Limb (tissue), 2 donors: Measurements from ENCODE around the gene UFC1.

ENCODE experiments used
- DNase-seq, 2 donors: peaks; one replicate each; pipeline ENCODE4 v3.0.0-alpha.2; 2016; ENCODE audit errors: extremely low spot score in 2 of 2

UFC1 gene

GRCh38 chr1:161168906-161169305 is 15.1 kb downstream of the UFC1 start:
- DNase-seq: no peak

DNA sequence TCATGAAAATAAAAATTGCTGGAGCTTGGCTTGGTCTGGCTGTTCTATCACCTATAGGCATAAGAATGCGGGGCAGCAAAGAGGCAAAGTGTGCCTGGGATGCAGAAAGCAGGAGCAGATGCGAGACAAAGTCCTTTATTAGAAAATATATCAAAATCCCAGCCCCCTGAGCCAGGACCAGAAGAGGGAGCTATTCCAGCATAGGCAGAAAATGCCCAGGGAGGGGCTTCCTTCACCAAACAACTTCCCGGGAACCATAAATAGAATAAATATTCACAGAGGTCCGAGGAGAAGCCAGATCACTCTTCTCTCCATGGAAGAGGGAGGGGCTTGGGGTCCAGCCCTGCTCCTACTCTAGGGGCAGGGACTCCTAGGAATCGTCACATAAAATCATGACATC is 17.4 kb downstream of the UFC1 start:
- DNase-seq: no peak

- no peak for DNase-seq
Observed at GRCh38 chr1:161171696-161172095, 17.9 kb downstream of the UFC1 start.

- no peak for DNase-seq
Observed at GRCh38 chr1:161172349-161172748, 18.6 kb downstream of the UFC1 start.

DNA sequence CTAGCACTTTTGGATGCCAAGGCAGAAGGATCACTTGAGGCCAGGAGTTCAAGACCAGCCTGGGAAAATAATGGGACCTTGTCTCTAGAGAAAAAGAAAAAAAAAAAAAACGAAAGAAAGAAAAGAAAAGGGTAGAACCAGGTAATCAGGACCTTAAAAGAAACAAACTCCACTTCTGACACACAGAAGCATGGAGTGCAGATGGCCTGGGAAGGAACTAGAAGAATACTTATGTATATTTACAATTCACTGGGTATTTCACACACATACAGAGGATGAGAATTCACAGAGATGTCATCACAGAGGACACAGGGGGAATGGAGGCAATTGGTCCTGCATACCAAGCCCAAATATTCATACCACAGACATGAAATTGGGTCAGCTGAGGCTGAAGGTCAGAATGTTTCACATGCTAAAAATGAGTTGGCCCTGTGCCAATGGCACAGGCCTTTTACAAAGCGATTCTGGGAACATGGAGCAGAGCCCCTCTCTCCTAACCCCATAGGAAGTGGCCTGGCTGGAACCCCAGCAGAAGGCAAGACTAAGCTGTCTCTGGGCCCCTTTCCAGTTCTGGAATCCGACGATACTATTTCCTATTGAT is 19.1 kb downstream of the UFC1 start:
- DNase-seq: no peak

GRCh38 chr1:161173711-161174110 is 19.9 kb downstream of the UFC1 start:
- DNase-seq: no peak

- no peak for DNase-seq
Observed at GRCh38 chr1:161174911-161175310, 21.1 kb downstream of the UFC1 start.

- DNase-seq: no peak
Observed at GRCh38 chr1:161175771-161176453, 22.1 kb downstream of the UFC1 start.

DNA sequence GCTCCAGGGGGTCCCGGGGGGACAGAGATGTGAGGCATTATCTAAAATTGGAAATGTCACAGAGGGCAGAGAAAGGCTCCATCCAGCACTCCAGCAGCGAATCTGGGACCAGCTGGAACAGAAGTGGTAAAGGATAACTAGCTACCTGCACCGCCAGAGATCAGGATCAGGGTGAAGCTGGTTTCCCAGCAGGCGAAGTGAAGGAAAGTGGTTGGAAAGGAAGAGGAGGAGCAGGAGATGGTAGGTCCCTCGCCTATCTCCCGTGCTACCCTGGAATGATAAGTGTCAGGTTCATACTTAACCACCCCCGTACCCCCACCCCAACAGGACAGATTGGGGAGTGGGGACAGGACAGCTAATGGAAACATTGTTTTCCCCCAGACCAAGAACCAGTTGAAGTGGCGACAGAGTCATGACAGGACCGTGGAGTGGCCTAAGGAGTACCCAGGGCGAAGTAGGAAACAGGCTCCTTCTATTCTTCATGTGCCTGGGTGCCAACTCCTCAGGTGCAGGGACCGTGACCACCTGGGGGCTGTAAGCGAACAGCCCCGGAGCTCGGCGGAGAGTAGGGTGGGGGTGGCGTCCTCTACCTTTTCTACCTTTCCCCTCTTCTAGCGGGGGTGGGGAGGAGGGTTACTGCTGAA is 22.8 kb downstream of the UFC1 start:
- DNase-seq: no peak

DNA sequence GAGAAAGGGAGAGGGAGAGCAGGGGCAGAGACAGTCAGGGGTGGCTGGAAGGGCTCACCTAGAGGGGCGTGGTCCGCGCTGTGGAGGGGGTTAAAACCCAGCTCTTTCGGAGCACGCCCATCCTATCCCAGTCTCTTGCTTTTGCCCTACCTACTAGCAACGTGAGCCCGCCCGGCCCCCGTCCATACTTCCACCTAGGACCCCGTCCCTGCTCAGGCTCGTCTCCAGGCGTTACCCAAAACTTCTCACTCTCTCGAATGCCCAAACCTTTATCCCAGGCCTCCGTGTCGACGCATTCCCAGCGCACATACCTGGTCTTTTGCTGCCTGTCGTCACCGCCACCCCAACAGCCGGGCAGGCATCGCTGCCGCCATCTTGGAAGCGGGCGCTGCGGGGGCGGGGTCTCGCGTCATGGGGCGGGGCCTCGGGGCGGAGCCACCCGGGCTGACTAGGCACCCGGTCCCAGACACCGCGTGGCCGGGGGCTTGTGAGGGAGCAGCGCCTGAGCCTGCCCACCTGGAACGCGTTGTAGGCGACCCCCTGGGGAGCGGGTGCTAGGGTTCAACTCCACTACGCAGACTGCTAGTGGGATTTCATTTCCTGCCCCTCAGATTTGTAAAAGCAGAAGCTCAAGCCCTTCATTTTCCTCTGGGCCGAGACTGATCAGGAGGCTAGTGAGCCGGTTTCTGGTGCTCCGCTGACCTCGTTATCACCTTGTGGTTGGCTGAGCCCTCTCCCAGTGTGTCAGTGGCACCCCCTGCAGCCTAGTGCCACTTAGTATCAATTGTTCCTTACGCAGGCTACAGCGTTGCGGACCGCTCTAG is 23.5 kb downstream of the UFC1 start, which contains the start of gene B4GALT3:
TSS of gene B4GALT3 (minus strand) at position 396 of the 824 bp plus-strand sequence. CDS start 1,447 bp downstream, outside the sequence.
- DNase-seq: peak; percentile 84 to 98

DNA sequence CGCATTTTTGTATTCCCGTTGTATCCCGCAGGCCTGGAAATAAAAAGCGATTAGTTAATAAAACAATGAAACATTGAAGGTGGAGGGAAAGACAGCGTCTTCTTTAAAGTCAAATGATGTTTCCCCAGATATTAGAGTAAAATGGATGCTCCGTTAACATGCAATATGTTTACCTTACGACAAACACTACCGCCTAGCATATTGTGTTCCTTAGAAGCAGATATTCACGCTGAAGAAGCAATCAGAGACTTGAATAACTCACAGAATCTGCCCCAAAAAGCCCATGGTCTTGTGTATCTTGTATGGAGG is 24.1 kb downstream of the UFC1 start:
- DNase-seq: no peak

- DNase-seq: no peak
Observed at GRCh38 chr1:161179698-161180097, 25.9 kb downstream of the UFC1 start.

- no peak for DNase-seq
Observed at GRCh38 chr1:161180639-161181038, 26.9 kb downstream of the UFC1 start.

DNA sequence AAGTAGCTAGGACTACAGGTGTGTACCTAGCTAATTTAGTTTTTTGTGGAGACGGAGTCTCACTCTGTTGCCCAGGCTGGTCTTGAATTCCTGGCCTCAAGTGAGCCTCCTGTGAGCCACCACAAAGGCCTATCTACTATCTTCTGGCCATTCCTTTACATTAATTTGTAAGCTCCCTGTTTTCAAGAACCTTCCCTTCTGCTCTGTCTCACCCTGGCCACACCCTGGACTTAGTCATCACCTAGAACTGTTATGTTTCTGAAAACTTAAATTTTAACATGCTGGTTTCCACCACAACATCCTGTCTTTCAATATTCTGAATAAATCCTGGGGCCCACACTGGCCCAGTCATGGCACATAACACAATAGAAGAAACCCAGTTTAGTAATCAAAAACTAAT is 28.4 kb downstream of the UFC1 start:
- no peak for DNase-seq

GRCh38 chr1:161185282-161185682 is 31.5 kb downstream of the UFC1 start:
- peak; percentile 51 to 80 for DNase-seq

- no peak for DNase-seq
Observed at GRCh38 chr1:161185732-161186311, 32.0 kb downstream of the UFC1 start.

GRCh38 chr1:161187311-161187710 is 33.5 kb downstream of the UFC1 start:
- DNase-seq: no peak

DNA sequence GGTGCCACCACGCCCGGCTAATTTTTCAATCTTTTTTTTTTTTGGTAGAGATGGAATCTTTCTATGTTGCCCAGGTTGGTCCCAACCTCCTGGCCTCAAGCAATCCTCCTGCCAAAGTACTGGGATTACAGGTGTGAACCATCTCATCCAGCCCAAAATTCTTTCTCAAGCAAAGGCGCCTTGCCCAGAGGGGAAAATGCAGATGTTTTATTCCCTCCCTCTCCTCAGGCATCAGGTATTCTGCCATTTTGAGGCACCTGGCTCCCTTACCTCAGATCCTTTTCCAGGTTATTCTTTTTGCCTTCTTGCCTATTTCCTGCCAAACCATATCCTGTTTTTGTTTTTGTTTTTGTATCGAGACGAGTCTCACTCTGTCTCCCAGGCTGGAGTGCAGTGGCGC is 34.6 kb downstream of the UFC1 start:
- DNase-seq: no peak

DNA sequence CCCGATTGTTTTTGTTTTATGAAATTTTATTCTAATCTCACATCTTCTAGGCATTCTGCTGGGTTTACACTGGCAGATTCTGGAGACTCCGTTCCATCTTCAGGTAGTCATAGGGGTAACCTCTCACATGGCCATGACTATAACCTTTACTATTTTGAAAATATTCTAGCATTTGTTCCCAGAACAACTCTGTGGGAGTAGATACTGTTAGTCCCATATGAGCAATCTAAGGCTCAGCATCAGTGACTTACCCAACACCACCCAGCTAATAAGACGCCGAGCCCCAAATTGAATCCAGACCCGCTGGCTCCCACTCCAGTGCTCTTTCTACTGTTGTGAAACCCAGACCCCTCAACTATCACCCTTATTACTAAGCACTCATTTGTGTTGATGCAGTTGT is 35.3 kb downstream of the UFC1 start:
- no peak for DNase-seq

- DNase-seq: no peak
Observed at GRCh38 chr1:161190962-161191521, 37.3 kb downstream of the UFC1 start.

DNA sequence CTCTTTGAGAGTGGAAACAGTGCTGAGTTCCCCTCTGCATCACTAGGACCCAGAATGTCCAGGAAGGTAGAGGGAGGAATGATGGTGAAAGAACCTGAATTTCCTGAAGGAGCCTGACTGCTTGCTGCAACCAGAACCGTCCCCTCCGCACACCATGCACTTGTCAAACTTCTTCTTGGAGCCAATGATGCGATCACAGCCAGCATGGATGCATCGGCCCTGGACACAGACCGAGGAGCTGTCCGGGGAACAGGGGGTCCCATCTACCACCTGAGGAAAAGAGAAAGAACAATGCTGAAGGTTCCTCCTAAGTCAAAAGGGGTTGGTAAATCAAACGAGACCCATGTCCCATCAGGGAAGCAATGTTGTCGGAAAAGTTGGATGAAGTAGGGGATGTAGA is 38.2 kb downstream of the UFC1 start:
- DNase-seq: no peak
